OCI-LY7 (cell line): ENCODE measurements around the gene FANCC. TPM values are rescaled to one million over a fixed set of nuclear protein-coding genes. Genes with fewer than 3 reads are reported as not detected.

Source experiments
- BruUV-seq: library from RNA; stranded (reverse); fragments of 400-500 nt; replicated peaks from 2 replicates; lab custom pipeline; 2021; lab: Mats Ljungman, UMichigan
- CTCF ChIA-PET: fragments of 300-600 bp; sonication (Branson Sonifier 250); formaldehyde crosslinking; loops from one replicate; lab custom pipeline; 2022; ENCODE audit warnings: antibody characterized with exemption; ENCODE audit not compliant: unreplicated experiment; lab: Charles Lee
- POLR2A ChIA-PET: fragments of 300-600 bp; sonication (Branson Sonifier 250); formaldehyde crosslinking; loops from one replicate; lab custom pipeline; 2022; ENCODE audit warnings: antibody characterized with exemption; lab: Charles Lee
- DNase-seq: peaks from one replicate; pipeline ENCODE4 v3.0.0-alpha.2; 2015; ENCODE audit warnings: low spot score
- H2AFZ ChIP-seq: fragments of 200-600 bp; sonication (generic), shearing (Covaris generic); 2 replicates; pipeline ENCODE4 v1.6.1; 2014; ENCODE audit warnings: mild to moderate bottlenecking, antibody characterized with exemption, low read length, moderate library complexity
- H3K27ac ChIP-seq: fragments of 200-600 bp; sonication (generic); 2 replicates; pipeline ENCODE4 v1.5.1; 2014; ENCODE audit warnings: mixed run types, low read depth, mild to moderate bottlenecking, moderate library complexity, low read length, inconsistent platforms; ENCODE audit not compliant: poor library complexity, severe bottlenecking
- H3K36me3 ChIP-seq: fragments of 200-600 bp; sonication (generic); 2 replicates; pipeline ENCODE4 v1.6.1; 2014; ENCODE audit warnings: mild to moderate bottlenecking, antibody characterized with exemption, low read length, moderate library complexity, mixed read lengths; ENCODE audit not compliant: insufficient read depth
- H3K4me1 ChIP-seq: fragments of 200-600 bp; sonication (generic); 2 replicates; pipeline ENCODE4 v1.5.1; 2014; ENCODE audit warnings: mild to moderate bottlenecking, low read length; ENCODE audit not compliant: insufficient read depth, poor library complexity, severe bottlenecking
- H3K4me2 ChIP-seq: fragments of 200-600 bp; sonication (generic); 2 replicates; pipeline ENCODE4 v1.6.1; 2014; ENCODE audit warnings: mild to moderate bottlenecking, low read length
- H3K4me3 ChIP-seq: fragments of 200-600 bp; sonication (generic); 2 replicates; pipeline ENCODE4 v1.5.1; 2014; ENCODE audit warnings: mild to moderate bottlenecking, low read depth, low read length; ENCODE audit not compliant: poor library complexity, severe bottlenecking
- H3K79me2 ChIP-seq: fragments of 200-600 bp; sonication (generic); 2 replicates; pipeline ENCODE4 v1.6.1; 2016; ENCODE audit warnings: low read depth, mild to moderate bottlenecking, low read length, moderate library complexity, mixed read lengths; ENCODE audit not compliant: insufficient read depth
- H3K9me2 ChIP-seq: fragments of 200-600 bp; sonication (generic); 2 replicates; pipeline ENCODE4 v1.6.1; 2016; ENCODE audit warnings: mild to moderate bottlenecking, low read length, mixed read lengths; ENCODE audit not compliant: insufficient read depth
- H3K9me3 ChIP-seq: fragments of 200-600 bp; sonication (generic); 2 replicates; pipeline ENCODE4 v1.6.1; 2014; ENCODE audit warnings: mild to moderate bottlenecking, mixed run types, low read length, mixed read lengths
- H4K20me1 ChIP-seq: fragments of 200-600 bp; sonication (generic); 2 replicates; pipeline ENCODE4 v1.6.1; 2014; ENCODE audit warnings: mild to moderate bottlenecking, antibody characterized with exemption, low read length, moderate library complexity, mixed read lengths; ENCODE audit not compliant: insufficient read depth
- EZH2phosphoT487 ChIP-seq: fragments of 200-600 bp; sonication (generic); IDR thresholded peaks from 2 replicates; pipeline ENCODE4 v1.6.1; 2018; ENCODE audit warnings: low read depth, borderline replicate concordance, mild to moderate bottlenecking, mixed run types, antibody characterized with exemption, low read length, moderate library complexity, mixed read lengths
- intact Hi-C: fragments of 100-400 bp; cut with micrococcal nuclease; formaldehyde crosslinking; loops from one replicate; pipeline ENCODE4 v1.10.0; 2022; ENCODE audit not compliant: unreplicated experiment
- total RNA-seq, 2 experiments: library from RNA; depleted of rRNA in 1 of 2; stranded (reverse); fragments of >200 nt in 1 of 2; shearing (Covaris generic) in 1 of 2; gene quantifications; 2 replicates each; pipeline ENCODE4 v1.2.3, GENCODE V29; 2014 to 2022
- TF ChIP-seq, protein P1 (sequence below): fragments of 200-600 bp; sonication (generic); conservative IDR thresholded peaks from 2 replicates; pipeline ENCODE4 v1.5.1; 2014; ENCODE audit warnings: mild to moderate bottlenecking, antibody characterized with exemption, low read length, moderate library complexity, mixed read lengths

FANCC gene
- total RNA-seq, 2 experiments from 2014 or later, result 13.9 to 28.7 TPM

DNA sequence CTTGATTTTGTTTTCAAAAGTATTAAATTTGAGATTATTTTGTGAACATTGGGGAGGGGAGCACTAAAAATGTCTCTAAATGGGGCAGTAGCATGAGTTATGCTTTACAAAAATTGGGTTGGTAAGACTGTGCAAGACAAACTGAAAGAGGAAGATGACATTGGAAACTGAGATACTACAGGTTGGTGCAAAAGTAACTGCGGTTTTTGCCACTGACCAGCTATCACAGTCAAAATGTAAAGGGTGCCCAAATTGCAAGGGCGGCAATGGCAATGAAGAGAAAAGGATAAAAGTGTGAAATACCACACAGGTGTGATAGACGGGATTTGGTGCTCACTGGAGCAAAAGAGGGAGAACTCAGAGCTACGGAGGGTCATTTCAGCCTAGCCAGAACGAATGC lies 124.0 kb downstream of the FANCC start:
- POLR2A ChIA-PET, result no interaction called here
- CTCF ChIA-PET, result no interaction called here

DNA sequence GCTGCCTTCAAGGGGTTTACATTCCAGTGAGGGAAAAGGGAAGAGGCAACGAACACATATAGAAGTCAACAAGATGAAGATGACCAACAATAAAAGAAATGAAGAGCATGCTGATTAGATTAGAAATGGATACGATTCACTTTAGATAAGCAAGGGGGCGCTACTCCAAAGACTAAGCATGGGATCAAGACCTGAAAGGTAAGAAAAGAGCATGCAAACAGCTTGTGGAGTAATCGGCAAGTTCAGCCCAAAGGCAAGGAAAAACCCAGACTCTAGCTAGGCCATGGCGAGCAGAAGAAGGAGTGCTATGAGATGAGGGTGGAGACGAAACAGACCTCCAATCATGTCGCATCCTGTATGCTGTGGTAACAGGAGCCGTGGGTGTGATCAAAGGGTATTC lies 124.4 kb downstream of the FANCC start:
- ChIA-PET POLR2A (no interaction called here), CTCF (no interaction called here)
- no peak overlapping the region for H3K4me2 ChIP-seq
- DNase-seq, result no peak
- no peaks in the 10 kb centered on the region for H3K36me3 ChIP-seq
- H2AFZ ChIP-seq, result no peak overlapping the region
- no peaks in the 10 kb centered on the region for H3K4me1 ChIP-seq
- TF ChIP-seq, protein P1, sequence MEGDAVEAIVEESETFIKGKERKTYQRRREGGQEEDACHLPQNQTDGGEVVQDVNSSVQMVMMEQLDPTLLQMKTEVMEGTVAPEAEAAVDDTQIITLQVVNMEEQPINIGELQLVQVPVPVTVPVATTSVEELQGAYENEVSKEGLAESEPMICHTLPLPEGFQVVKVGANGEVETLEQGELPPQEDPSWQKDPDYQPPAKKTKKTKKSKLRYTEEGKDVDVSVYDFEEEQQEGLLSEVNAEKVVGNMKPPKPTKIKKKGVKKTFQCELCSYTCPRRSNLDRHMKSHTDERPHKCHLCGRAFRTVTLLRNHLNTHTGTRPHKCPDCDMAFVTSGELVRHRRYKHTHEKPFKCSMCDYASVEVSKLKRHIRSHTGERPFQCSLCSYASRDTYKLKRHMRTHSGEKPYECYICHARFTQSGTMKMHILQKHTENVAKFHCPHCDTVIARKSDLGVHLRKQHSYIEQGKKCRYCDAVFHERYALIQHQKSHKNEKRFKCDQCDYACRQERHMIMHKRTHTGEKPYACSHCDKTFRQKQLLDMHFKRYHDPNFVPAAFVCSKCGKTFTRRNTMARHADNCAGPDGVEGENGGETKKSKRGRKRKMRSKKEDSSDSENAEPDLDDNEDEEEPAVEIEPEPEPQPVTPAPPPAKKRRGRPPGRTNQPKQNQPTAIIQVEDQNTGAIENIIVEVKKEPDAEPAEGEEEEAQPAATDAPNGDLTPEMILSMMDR, result peak; percentile 60
- no peak for TF ChIP-seq EZH2phosphoT487
- intact Hi-C loops, result no loop called here
- no TSS peak for BruUV-seq
- H3K79me2 ChIP-seq, result no peaks in the 10 kb centered on the region
- H3K9me2 ChIP-seq, result no peaks in the 10 kb centered on the region
- no peak overlapping the region for H3K27ac ChIP-seq
- no peaks in the 10 kb centered on the region for H4K20me1 ChIP-seq
- H3K4me3 ChIP-seq, result no peak overlapping the region
- no peaks in the 10 kb centered on the region for H3K9me3 ChIP-seq

More for the DNA sequence above, 124.0 kb downstream of the FANCC start:
- H3K4me3 ChIP-seq, result no peak overlapping the region
- no peak for DNase-seq
- no peak overlapping the region for H2AFZ ChIP-seq
- H3K4me1 ChIP-seq, result no peaks in the 10 kb centered on the region
- no TSS peak for BruUV-seq
- H4K20me1 ChIP-seq, result no peaks in the 10 kb centered on the region
- TF ChIP-seq, protein P1, result no peak
- no peak for TF ChIP-seq EZH2phosphoT487
- H3K9me2 ChIP-seq, result no peaks in the 10 kb centered on the region
- intact Hi-C loops, result no loop called here
- H3K9me3 ChIP-seq, result no peaks in the 10 kb centered on the region
- H3K79me2 ChIP-seq, result no peaks in the 10 kb centered on the region
- no peaks in the 10 kb centered on the region for H3K36me3 ChIP-seq
- H3K27ac ChIP-seq, result no peak overlapping the region
- H3K4me2 ChIP-seq, result no peak overlapping the region

DNA sequence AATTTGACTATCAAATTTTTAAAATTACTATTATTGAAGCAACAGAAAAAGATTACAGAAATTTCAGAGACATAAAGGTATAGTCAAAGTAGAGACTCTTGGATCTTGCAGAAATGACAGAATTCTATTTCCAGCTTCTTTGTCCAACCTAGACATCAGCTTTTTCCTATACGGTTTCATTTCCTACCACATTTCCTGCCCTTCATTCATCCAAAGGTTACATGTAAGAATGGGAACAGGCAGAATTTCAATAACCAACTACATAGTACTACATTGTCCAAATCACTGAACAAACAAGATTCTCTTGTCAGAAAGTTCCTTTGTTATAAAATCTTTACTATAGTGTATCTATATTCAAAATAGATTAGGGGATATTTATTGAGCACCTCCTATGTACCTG lies 124.9 kb downstream of the FANCC start:
- Histone ChIP-seq H4K20me1 (no peaks in the 10 kb centered on the region), H3K27ac (no peak overlapping the region), H3K9me3 (no peaks in the 10 kb centered on the region), H3K9me2 (no peaks in the 10 kb centered on the region), H3K36me3 (no peaks in the 10 kb centered on the region), H3K4me2 (no peak overlapping the region), H3K4me1 (no peaks in the 10 kb centered on the region), H3K79me2 (no peaks in the 10 kb centered on the region), H2AFZ (no peak overlapping the region), H3K4me3 (no peak overlapping the region)
- ChIA-PET CTCF (no interaction called here), POLR2A (interaction anchor here (1.0 kb wide), 2 partner anchors 13 to 21 kb away, joined by 3 to 5 read pairs; no protein-coding TSS in a partner anchor)
- DNase-seq, result no peak
- no TSS peak for BruUV-seq
- intact Hi-C loops, result no loop called here
- TF ChIP-seq, protein P1, result no peak
- TF ChIP-seq EZH2phosphoT487, result no peak
